K562 (cell line): ENCODE measurements around the gene IRGQ. TPM values are rescaled to one million over a fixed set of nuclear protein-coding genes. Genes with fewer than 3 reads are reported as not detected.

Experiments used
- CBFB ChIP-seq: sonication (generic); formaldehyde crosslinking; IDR thresholded peaks from 2 replicates; pipeline ENCODE4 v1.4.0; 2020; ENCODE audit warnings: mild to moderate bottlenecking, missing genetic modification reagents
- ESRRA ChIP-seq: fragments of 450-650 bp; IDR thresholded peaks from 2 replicates; pipeline ENCODE4 v1.6.1; 2014; ENCODE audit warnings: low read depth, mild to moderate bottlenecking, moderate library complexity, borderline replicate concordance
- FOXP1 ChIP-seq: sonication (generic); formaldehyde crosslinking; IDR thresholded peaks from 2 replicates; pipeline ENCODE4 v1.8.0; 2022; ENCODE audit warnings: mild to moderate bottlenecking, missing genetic modification reagents
- KLF16 ChIP-seq: IDR thresholded peaks from 2 replicates; pipeline ENCODE4 v1.6.1; 2016; ENCODE audit warnings: antibody characterized with exemption
- MTA3 ChIP-seq: fragments of 450-650 bp; formaldehyde crosslinking; IDR thresholded peaks from 2 replicates; pipeline ENCODE4 v1.6.1; 2017; ENCODE audit warnings: mild to moderate bottlenecking, borderline replicate concordance
- MTF1 ChIP-seq: fragments of 250-450 bp; sonication (Bioruptor Pico); IDR thresholded peaks from 2 replicates; pipeline ENCODE4 v1.9.0; 2021; ENCODE audit warnings: moderate library complexity, mild to moderate bottlenecking, inconsistent platforms, borderline replicate concordance
- NELFE ChIP-seq: IDR thresholded peaks from 2 replicates; pipeline ENCODE4 v1.6.1; 2011; ENCODE audit warnings: mild to moderate bottlenecking; ENCODE audit not compliant: insufficient read depth, insufficient read length
- NR2C1 ChIP-seq, 2 experiments: fragments of 450-650 bp; IDR thresholded peaks; 2 replicates each; pipeline ENCODE4 v1.6.1; 2017; ENCODE audit warnings: mild to moderate bottlenecking in 2 of 2, antibody characterized with exemption in 1 of 2, inconsistent platforms in 1 of 2, missing compliant biosample characterization in 1 of 2, missing genetic modification characterization in 1 of 2
- PHF21A ChIP-seq: fragments of 450-650 bp; IDR thresholded peaks from 2 replicates; pipeline ENCODE4 v1.6.1; 2017; ENCODE audit warnings: low read depth, borderline replicate concordance
- PML ChIP-seq: IDR thresholded peaks from 2 replicates; pipeline ENCODE4 v1.6.1; 2012; ENCODE audit warnings: low read length, inconsistent platforms
- PTRF ChIP-seq: fragments of 450-650 bp; IDR thresholded peaks from 2 replicates; pipeline ENCODE4 v1.6.1; 2016; ENCODE audit warnings: mild to moderate bottlenecking, missing genetic modification characterization, missing compliant biosample characterization
- RBM39 ChIP-seq: fragments of 200-400 bp; formaldehyde crosslinking; optimal IDR thresholded peaks from 2 replicates; pipeline ENCODE3; 2018; ENCODE audit warnings: low read depth, low read length
- RFX5 ChIP-seq: IDR thresholded peaks from 2 replicates; pipeline ENCODE4 v1.6.1; 2011; ENCODE audit warnings: low read depth, mild to moderate bottlenecking, improper control_type of control experiment, low read length
- SMAD3 ChIP-seq: fragments of 450-650 bp; formaldehyde crosslinking; conservative IDR thresholded peaks from 2 replicates; pipeline ENCODE4 v1.4.0; 2020; ENCODE audit warnings: mild to moderate bottlenecking
- SMARCA4 ChIP-seq: fragments of 450-650 bp; IDR thresholded peaks from 2 replicates; pipeline ENCODE4 v1.6.1; 2016
- SMARCE1 ChIP-seq: fragments of 450-650 bp; IDR thresholded peaks from 2 replicates; pipeline ENCODE4 v1.7.1; 2016; ENCODE audit warnings: mild to moderate bottlenecking
- SRSF9 ChIP-seq: fragments of 200-400 bp; formaldehyde crosslinking; IDR thresholded peaks from 2 replicates; pipeline ENCODE4 v1.6.1; 2017; ENCODE audit warnings: low read depth, low read length, borderline replicate concordance
- TFAM ChIP-seq: fragments of 250-450 bp; sonication (Bioruptor Pico); conservative IDR thresholded peaks from 2 replicates; pipeline ENCODE4 v1.5.0; 2021; ENCODE audit warnings: mild to moderate bottlenecking, moderate library complexity
- ZKSCAN8 ChIP-seq: fragments of 200-800 bp; sonication (Bioruptor generic); IDR thresholded peaks from 2 replicates; pipeline ENCODE4 v1.6.1; 2016; ENCODE audit warnings: missing genetic modification characterization, missing compliant biosample characterization
- ZNF12 ChIP-seq: sonication (generic); formaldehyde crosslinking; IDR thresholded peaks from 2 replicates; pipeline ENCODE4 v1.4.0; 2020; ENCODE audit warnings: mild to moderate bottlenecking, missing genetic modification reagents
- ZNF696 ChIP-seq: fragments of 250-450 bp; sonication (Bioruptor Pico); conservative IDR thresholded peaks from 2 replicates; pipeline ENCODE4 v1.4.0; 2020; ENCODE audit warnings: mild to moderate bottlenecking, moderate library complexity
- ZSCAN29 ChIP-seq: fragments of 450-650 bp; IDR thresholded peaks from 2 replicates; pipeline ENCODE4 v1.6.1; 2017
- polyA plus RNA-seq, 8 experiments: library from polyadenylated mRNA; depleted of rRNA in 4 of 8; stranded (reverse) in 5 of 8; unstranded in 3 of 8; fragments of >200 nt; fragmentation: Nextera tagmentation in 2 of 8; fragmentation: Illumina TruSeq in 1 of 8; extraction: Ambion mirVana in 2 of 8; extraction: Trizol in 1 of 8; gene quantifications; 2 replicates each; pipeline versions ENCODE4 v1.2.1 to v1.2.3, GENCODE V29; 2011 to 2014; ENCODE audit warnings: inconsistent platforms in 1 of 8, missing spikeins in 1 of 8
- total RNA-seq, 7 experiments: library from RNA; depleted of rRNA in 6 of 7; stranded (reverse); fragments of >200 nt in 6 of 7; fragmentation: Illumina TruSeq in 2 of 7; extraction: Trizol in 2 of 7; gene quantifications; 2 replicates each; pipeline versions ENCODE4 v1.2.1 to v1.2.3, GENCODE V29; 2011 to 2021; ENCODE audit warnings: low replicate concordance in 1 of 7
- TF ChIP-seq, protein P1 (sequence below), 2 experiments: fragments of 150-350 bp in 1 of 2; IDR thresholded peaks; 2 replicates each; pipeline ENCODE4 v1.6.1; 2012 to 2016; ENCODE audit warnings: low read depth in 2 of 2, low read length in 2 of 2, mild to moderate bottlenecking in 1 of 2, moderate library complexity in 1 of 2
- TF ChIP-seq, protein P2 (sequence below): sonication (generic); formaldehyde crosslinking; IDR thresholded peaks from 2 replicates; pipeline ENCODE4 v1.5.0; 2020; ENCODE audit warnings: missing genetic modification reagents
- TF ChIP-seq, protein P3 (sequence below): sonication (generic); formaldehyde crosslinking; IDR thresholded peaks from 2 replicates; pipeline ENCODE4 v1.8.1; 2022; ENCODE audit warnings: missing genetic modification reagents

Gene IRGQ
- total and polyA plus RNA-seq, 9 of the 15 experiments (the other 6 are each of a cell fraction or from before 2014, with no cell fraction given), result 3.5 to 19.2 (median 7.9) TPM

DNA sequence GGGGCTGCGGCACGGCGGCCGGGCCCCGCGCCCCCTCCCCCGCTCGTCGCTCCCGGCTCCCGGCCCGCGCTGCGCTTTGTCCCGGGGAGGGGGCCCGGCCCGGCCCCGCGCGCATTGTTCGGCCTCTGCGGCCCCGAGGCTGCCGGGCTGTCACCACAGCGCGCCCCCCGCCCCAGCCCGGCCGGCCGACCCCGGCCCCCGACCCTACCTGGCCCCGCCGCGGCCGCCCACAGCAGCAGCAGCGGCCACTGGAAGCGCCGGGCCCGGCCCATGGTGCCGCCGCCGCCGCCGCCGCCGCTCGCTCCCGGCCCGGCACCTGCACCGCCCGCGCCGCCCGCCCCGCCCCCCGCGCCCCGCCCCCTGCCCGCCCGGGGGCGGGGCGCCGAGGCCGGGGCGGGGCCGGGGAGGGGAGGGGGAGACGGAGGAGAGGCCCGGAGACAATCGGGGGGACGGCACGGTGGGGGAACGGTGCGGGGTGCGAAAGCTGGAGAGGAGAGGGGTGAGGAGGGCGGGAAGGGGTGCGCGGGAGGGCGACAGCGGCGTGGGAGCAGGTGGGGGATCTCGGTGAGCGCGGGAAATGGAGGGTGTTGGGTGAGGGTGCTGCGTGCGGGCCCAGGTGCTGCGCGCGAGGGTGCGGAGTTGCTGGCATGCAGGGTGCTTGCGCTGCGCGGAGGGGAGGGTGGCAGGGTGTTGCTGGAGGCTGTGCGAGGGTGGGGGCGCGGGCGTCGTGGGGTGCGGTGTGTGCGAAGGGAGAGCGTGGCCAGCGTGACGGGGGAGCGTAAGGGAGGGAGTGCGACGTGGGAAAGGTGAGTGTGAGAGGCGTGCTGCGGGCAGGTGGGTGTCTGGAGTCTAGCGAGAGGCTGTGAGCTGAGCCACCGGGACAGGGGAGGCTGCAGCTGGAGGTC, 43.8 kb upstream of the IRGQ start, which contains the start of gene CADM4 (continued):
- TF ChIP-seq, protein P1, sequence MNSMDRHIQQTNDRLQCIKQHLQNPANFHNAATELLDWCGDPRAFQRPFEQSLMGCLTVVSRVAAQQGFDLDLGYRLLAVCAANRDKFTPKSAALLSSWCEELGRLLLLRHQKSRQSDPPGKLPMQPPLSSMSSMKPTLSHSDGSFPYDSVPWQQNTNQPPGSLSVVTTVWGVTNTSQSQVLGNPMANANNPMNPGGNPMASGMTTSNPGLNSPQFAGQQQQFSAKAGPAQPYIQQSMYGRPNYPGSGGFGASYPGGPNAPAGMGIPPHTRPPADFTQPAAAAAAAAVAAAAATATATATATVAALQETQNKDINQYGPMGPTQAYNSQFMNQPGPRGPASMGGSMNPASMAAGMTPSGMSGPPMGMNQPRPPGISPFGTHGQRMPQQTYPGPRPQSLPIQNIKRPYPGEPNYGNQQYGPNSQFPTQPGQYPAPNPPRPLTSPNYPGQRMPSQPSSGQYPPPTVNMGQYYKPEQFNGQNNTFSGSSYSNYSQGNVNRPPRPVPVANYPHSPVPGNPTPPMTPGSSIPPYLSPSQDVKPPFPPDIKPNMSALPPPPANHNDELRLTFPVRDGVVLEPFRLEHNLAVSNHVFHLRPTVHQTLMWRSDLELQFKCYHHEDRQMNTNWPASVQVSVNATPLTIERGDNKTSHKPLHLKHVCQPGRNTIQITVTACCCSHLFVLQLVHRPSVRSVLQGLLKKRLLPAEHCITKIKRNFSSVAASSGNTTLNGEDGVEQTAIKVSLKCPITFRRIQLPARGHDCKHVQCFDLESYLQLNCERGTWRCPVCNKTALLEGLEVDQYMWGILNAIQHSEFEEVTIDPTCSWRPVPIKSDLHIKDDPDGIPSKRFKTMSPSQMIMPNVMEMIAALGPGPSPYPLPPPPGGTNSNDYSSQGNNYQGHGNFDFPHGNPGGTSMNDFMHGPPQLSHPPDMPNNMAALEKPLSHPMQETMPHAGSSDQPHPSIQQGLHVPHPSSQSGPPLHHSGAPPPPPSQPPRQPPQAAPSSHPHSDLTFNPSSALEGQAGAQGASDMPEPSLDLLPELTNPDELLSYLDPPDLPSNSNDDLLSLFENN (IDR thresholded peaks at IDR 0.05; ENCODE audit: low read depth in 2 of 2, low read length in 2 of 2), result no peak
- TF ChIP-seq CBFB, result 0 out of 2 replicates have a peak, but pooled peaks have one; percentile 12
- no peak for TF ChIP-seq PML
- TF ChIP-seq, protein P2, sequence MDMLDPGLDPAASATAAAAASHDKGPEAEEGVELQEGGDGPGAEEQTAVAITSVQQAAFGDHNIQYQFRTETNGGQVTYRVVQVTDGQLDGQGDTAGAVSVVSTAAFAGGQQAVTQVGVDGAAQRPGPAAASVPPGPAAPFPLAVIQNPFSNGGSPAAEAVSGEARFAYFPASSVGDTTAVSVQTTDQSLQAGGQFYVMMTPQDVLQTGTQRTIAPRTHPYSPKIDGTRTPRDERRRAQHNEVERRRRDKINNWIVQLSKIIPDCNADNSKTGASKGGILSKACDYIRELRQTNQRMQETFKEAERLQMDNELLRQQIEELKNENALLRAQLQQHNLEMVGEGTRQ (CRISPR knock-in tag), result no peak
- TF ChIP-seq ZNF696, result no peak
- no peak for TF ChIP-seq FOXP1
- no peak for TF ChIP-seq SRSF9
- TF ChIP-seq SMARCE1, result 0 out of 2 replicates have a peak, but pooled peaks have one; percentile 17
- no peak for TF ChIP-seq SMAD3
- no peak for TF ChIP-seq RFX5
- no peak for TF ChIP-seq MTA3
- TF ChIP-seq SMARCA4, result no peak
- no peak for TF ChIP-seq KLF16
- TF ChIP-seq TFAM (CRISPR knock-in tag), result no peak
- no peak for TF ChIP-seq ZKSCAN8
- TF ChIP-seq ZSCAN29, result no peak
- TF ChIP-seq PTRF (tag), result no peak
- TF ChIP-seq NR2C1 (IDR thresholded peaks at IDR 0.05), result no peak
- no peak for TF ChIP-seq NR2C1 (tag; IDR thresholded peaks at IDR 0.05)
- TF ChIP-seq NELFE, result no peak
- TF ChIP-seq PHF21A, result no peak
- no peak for TF ChIP-seq ESRRA
- no peak for TF ChIP-seq RBM39
- no peak for TF ChIP-seq MTF1 (CRISPR knock-in tag)
- TF ChIP-seq ZNF12 (CRISPR knock-in tag), result no peak
- TF ChIP-seq, protein P3, sequence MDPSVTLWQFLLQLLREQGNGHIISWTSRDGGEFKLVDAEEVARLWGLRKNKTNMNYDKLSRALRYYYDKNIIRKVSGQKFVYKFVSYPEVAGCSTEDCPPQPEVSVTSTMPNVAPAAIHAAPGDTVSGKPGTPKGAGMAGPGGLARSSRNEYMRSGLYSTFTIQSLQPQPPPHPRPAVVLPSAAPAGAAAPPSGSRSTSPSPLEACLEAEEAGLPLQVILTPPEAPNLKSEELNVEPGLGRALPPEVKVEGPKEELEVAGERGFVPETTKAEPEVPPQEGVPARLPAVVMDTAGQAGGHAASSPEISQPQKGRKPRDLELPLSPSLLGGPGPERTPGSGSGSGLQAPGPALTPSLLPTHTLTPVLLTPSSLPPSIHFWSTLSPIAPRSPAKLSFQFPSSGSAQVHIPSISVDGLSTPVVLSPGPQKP (CRISPR knock-in tag), result no peak
